ENCODE measurements around the gene LCN10. TPM values are rescaled to one million over a fixed set of nuclear protein-coding genes. Genes with fewer than 3 reads are reported as not detected.

The LCN10 gene
- total RNA-seq, 4 donors from 2014 or later, result 0.68 to 8.6 (median 3.8) TPM

DNA sequence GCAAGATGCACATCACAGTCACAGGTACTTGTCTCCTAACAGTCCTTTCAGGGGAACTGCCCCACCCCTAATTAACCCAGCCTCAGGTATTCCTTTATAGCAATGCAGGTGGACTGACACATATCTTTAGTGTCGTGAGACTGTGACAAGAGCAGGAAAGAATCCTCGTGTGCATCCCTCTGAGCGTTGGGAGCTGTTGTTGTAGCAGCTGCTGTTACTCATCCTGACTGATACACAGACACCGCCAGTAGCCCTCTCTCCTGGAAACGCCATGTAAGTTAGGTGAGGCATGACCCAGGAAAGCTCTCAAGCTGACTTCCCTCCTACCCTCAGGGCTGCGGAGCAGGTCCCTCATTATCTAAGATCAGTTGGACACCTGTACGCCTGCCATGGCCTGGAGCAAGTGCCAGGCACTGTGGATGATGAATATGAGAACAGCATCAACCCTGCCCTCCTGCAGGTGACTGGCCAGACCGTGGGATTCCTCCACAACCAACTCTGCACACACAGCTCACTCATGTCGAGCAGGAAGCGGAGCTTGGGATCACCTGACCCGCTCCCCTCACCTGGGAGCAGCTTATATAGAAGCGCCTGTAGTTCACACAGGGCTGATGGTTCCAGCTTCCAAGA lies 31.8 kb upstream of the LCN10 start:
- TF ChIP-seq CTCF (IDR thresholded peaks at IDR 0.05; ENCODE audit: low read depth), result no peak

- TF ChIP-seq CTCF (IDR thresholded peaks at IDR 0.05; ENCODE audit: low read depth), result no peak
Observed at GRCh38 chr9:136773386-136774044, 30.8 kb upstream of the LCN10 start.

GRCh38 chr9:136771907-136772415 lies 29.2 kb upstream of the LCN10 start:
- no peak for TF ChIP-seq CTCF (IDR thresholded peaks at IDR 0.05; ENCODE audit: low read depth)

- TF ChIP-seq CTCF (IDR thresholded peaks at IDR 0.05; ENCODE audit: low read depth), result no peak
Observed at GRCh38 chr9:136769710-136770191, 27.0 kb upstream of the LCN10 start.

GRCh38 chr9:136765041-136765440 lies 22.3 kb upstream of the LCN10 start:
- TF ChIP-seq CTCF (IDR thresholded peaks at IDR 0.05; ENCODE audit: low read depth), result no peak

DNA sequence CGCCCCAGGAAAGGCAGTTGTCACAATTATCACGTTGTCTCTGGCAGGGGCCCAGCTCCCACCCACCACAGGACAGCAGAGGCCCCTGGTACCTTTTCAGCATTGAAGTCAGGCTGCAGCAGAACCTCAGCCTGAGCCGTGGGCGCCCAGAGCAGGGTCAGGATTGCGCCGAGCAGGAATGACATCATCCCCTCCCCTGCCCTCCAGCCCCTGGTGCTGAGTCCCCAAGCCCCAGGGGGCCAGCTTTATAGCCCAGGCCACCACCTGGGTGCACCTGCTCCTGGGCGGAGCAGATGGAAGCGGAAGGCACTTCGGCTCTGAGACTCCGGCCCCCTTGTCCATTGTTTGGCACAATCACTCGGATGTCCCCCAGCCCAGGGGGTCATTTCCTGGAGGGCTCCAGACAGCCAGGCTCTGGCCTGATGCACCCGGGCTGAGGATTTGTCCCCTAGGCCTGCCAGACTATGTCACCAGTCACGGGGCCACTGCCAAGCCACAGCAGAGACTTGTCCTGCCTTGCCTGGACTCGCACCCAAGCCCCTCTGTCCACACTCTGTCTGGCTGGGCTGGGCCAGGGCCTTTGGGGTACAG lies 21.7 kb upstream of the LCN10 start, which contains the start of gene LCN15:
LCN15 (minus strand) TSS at position 218 of the 591 bp plus-strand sequence; CDS start at position 188, 30 bp downstream.
- TF ChIP-seq CTCF (IDR thresholded peaks at IDR 0.05; ENCODE audit: low read depth), result no peak

DNA sequence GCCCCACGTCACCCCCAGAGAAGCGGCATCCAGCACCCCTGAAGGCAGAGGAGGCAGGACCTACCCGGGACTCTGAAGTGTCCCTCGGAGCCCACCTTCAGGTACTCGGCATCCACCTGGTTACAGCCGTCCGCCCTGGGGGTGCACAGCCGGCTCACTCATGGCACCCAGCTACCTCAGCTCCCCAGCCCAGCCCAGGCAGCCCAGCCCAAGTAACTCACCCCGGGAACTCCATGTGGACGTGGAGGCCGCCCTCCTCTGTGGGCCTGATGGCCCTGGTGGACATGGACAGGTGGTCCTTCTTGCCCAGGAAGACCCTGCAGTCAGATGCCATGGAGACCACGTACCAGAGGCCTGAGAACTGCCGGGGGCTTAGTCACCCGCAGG lies 20.9 kb upstream of the LCN10 start:
- no peak for TF ChIP-seq CTCF (IDR thresholded peaks at IDR 0.05; ENCODE audit: low read depth)

Data from subcutaneous adipose tissue (tissue), 4 donors.